RWPE2 (cell line): Measurements from ENCODE around the gene CCDC28B.

Experiments
- ATAC-seq: fragments of 200-7000 bp; cut with Tn5 transposase; 3 replicates; pipeline ENCODE4 v1.9.1; 2021; ENCODE audit warnings: low read depth
- DNase-seq: peaks from one replicate; pipeline ENCODE4 v3.0.0-alpha.2; 2020; ENCODE audit warnings: low spot score
- H3K27ac ChIP-seq: fragments of 450-650 bp; 2 replicates; pipeline ENCODE4 v1.5.1; 2017; ENCODE audit warnings: mild to moderate bottlenecking; ENCODE audit not compliant: poor library complexity, severe bottlenecking
- H3K27me3 ChIP-seq: fragments of 250-450 bp; sonication (Bioruptor Pico); 2 replicates; pipeline ENCODE4 v1.5.1; 2021; ENCODE audit warnings: mild to moderate bottlenecking, moderate library complexity; ENCODE audit not compliant: insufficient read depth, poor library complexity, severe bottlenecking
- H3K36me3 ChIP-seq: fragments of 250-450 bp; sonication (Bioruptor Pico); 2 replicates; pipeline ENCODE4 v1.5.1; 2020; ENCODE audit warnings: low read depth, mild to moderate bottlenecking, moderate library complexity
- H3K4me1 ChIP-seq: fragments of 250-450 bp; sonication (Bioruptor Pico); 2 replicates; pipeline ENCODE4 v1.5.1; 2021; ENCODE audit warnings: mild to moderate bottlenecking, moderate library complexity; ENCODE audit not compliant: insufficient read depth, poor library complexity, severe bottlenecking
- H3K4me3 ChIP-seq: fragments of 250-450 bp; sonication (Bioruptor Pico); 2 replicates; pipeline ENCODE4 v1.5.1; 2021; ENCODE audit warnings: mild to moderate bottlenecking, moderate library complexity; ENCODE audit not compliant: severe bottlenecking
- H3K9me3 ChIP-seq: fragments of 250-450 bp; sonication (Bioruptor Pico); 2 replicates; pipeline ENCODE4 v1.5.1; 2021; ENCODE audit warnings: mild to moderate bottlenecking, moderate library complexity; ENCODE audit not compliant: severe bottlenecking
- CTCF ChIP-seq: fragments of 450-650 bp; IDR thresholded peaks from one replicate; pipeline ENCODE4 v1.5.1; 2017; ENCODE audit warnings: mild to moderate bottlenecking, moderate library complexity; ENCODE audit not compliant: poor library complexity, severe bottlenecking

CCDC28B gene

GRCh38 chr1:32224285-32224684, 23.9 kb downstream of the CCDC28B start:
- Histone ChIP-seq H3K4me3 (no peak overlapping the region), H3K36me3 (peaks cover 68% of the 10 kb centered on the region), H3K27me3 (no peaks in the 10 kb centered on the region), H3K4me1 (peaks cover 3% of the 10 kb centered on the region), H3K27ac (no peak overlapping the region), H3K9me3 (no peaks in the 10 kb centered on the region)
- no peak for ATAC-seq
- DNase-seq, result no peak
- TF ChIP-seq CTCF, result no peak

GRCh38 chr1:32228771-32229170, 28.4 kb downstream of the CCDC28B start:
- DNase-seq, result no peak
- no peak for ATAC-seq
- peaks cover 80% of the 10 kb centered on the region for H3K36me3 ChIP-seq

GRCh38 chr1:32231843-32232432, 31.5 kb downstream of the CCDC28B start:
- H3K36me3 ChIP-seq, result peaks cover 52% of the 10 kb centered on the region
- H3K9me3 ChIP-seq, result no peaks in the 10 kb centered on the region
- no peak for ATAC-seq
- H3K27me3 ChIP-seq, result no peaks in the 10 kb centered on the region
- no peak overlapping the region for H3K27ac ChIP-seq
- no peak for DNase-seq
- no peak overlapping the region for H3K4me3 ChIP-seq
- TF ChIP-seq CTCF, result no peak
- H3K4me1 ChIP-seq, result peaks cover 16% of the 10 kb centered on the region

More at GRCh38 chr1:32228771-32229170, 28.4 kb downstream of the CCDC28B start:
- H3K4me1 ChIP-seq, result peaks cover 5% of the 10 kb centered on the region
- H3K27ac ChIP-seq, result no peak overlapping the region
- no peak for TF ChIP-seq CTCF
- no peak overlapping the region for H3K4me3 ChIP-seq
- no peaks in the 10 kb centered on the region for H3K9me3 ChIP-seq
- no peaks in the 10 kb centered on the region for H3K27me3 ChIP-seq

GRCh38 chr1:32232558-32233304, 32.3 kb downstream of the CCDC28B start:
- no peak overlapping the region for H3K4me3 ChIP-seq
- no peak for DNase-seq
- no peak for ATAC-seq
- peaks cover 16% of the 10 kb centered on the region for H3K4me1 ChIP-seq
- no peaks in the 10 kb centered on the region for H3K27me3 ChIP-seq
- peaks cover 44% of the 10 kb centered on the region for H3K36me3 ChIP-seq
- peak overlapping the region; percentile 7 for H3K27ac ChIP-seq
- H3K9me3 ChIP-seq, result no peaks in the 10 kb centered on the region
- no peak for TF ChIP-seq CTCF

- ATAC-seq, result no peak
- TF ChIP-seq CTCF, result no peak
- no peak overlapping the region for H3K4me3 ChIP-seq
- DNase-seq, result no peak
- no peaks in the 10 kb centered on the region for H3K9me3 ChIP-seq
- H3K27ac ChIP-seq, result peak overlapping the region; percentile 76
- peaks cover 23% of the 10 kb centered on the region for H3K36me3 ChIP-seq
- no peaks in the 10 kb centered on the region for H3K27me3 ChIP-seq
- H3K4me1 ChIP-seq, result peaks cover 16% of the 10 kb centered on the region
Measured at GRCh38 chr1:32234792-32235191, 34.4 kb downstream of the CCDC28B start.
